Brain microvascular endothelial cell (primary cell): ENCODE results near the gene POC1A.
A peak's percentile ranks its signal among the peaks of the same experiment; 100 is the strongest.

Experiments used
- DNase-seq: peaks from one replicate; pipeline ENCODE4 v3.0.0-alpha.2; 2020
- H3K27ac ChIP-seq: fragments of 250-450 bp; sonication (Bioruptor Pico); 2 replicates; pipeline ENCODE4 v1.5.1; 2020; ENCODE audit warnings: mild to moderate bottlenecking, moderate library complexity
- H3K27me3 ChIP-seq: fragments of 250-450 bp; sonication (Bioruptor Pico); replicated peaks from 2 replicates; pipeline ENCODE4 v1.5.1; 2020; ENCODE audit warnings: mild to moderate bottlenecking
- H3K36me3 ChIP-seq: fragments of 250-450 bp; sonication (Bioruptor Pico); replicated peaks from 2 replicates; pipeline ENCODE4 v1.5.1; 2020; ENCODE audit warnings: mild to moderate bottlenecking
- H3K4me3 ChIP-seq: 2 replicates; pipeline ENCODE4 v1.5.1; 2011; ENCODE audit warnings: low read depth, mild to moderate bottlenecking, control low read depth, low read length, moderate library complexity
- CTCF ChIP-seq: IDR thresholded peaks from 2 replicates; pipeline ENCODE4 v1.5.1; 2011; ENCODE audit warnings: low read depth, mild to moderate bottlenecking, moderate library complexity, low read length, control low read depth, inconsistent platforms; ENCODE audit errors: missing control alignments
- in situ Hi-C: cut with HindIII; loops from 2 replicates; pipeline ENCODE4 v1.10.0; 2017; ENCODE audit warnings: low sequenced_read_pairs, low pct_ligation_motif_present

Gene POC1A

GRCh38 chr3:52068730-52069129 lies 85.5 kb downstream of the POC1A start:
- H3K27me3 ChIP-seq = no peaks in the 10 kb centered on the region
- in situ Hi-C loops = no loop called here
- no peak overlapping the region for H3K27ac ChIP-seq
- no peak for DNase-seq
- no peaks in the 10 kb centered on the region for H3K36me3 ChIP-seq
- TF ChIP-seq CTCF = no peak
- H3K4me3 ChIP-seq = no peak overlapping the region

GRCh38 chr3:52068055-52068571 lies 86.1 kb downstream of the POC1A start:
- no peaks in the 10 kb centered on the region for H3K27me3 ChIP-seq
- TF ChIP-seq CTCF = peak; percentile 13
- no peaks in the 10 kb centered on the region for H3K36me3 ChIP-seq
- H3K4me3 ChIP-seq = no peak overlapping the region
- in situ Hi-C loops = no loop called here
- no peak overlapping the region for H3K27ac ChIP-seq
- DNase-seq = no peak

DNA sequence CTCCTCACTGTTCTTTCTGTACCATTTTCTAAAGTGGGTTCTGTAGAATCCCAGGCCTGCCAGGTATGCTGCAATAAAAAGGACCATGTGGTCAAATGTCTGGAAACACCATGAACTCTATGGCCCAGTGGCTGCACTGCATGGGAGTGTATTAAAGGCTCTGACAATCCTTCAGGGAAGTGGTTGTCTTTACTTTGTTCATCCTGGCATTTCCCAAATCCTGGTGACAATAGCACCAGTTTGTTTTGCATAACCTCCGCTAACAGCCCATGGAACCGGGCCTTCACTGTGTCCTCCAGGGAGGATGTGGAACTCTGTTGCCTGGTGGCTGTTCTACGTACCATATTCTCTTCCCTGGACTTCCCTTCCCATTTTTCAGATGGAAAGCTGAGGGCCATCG lies 86.7 kb downstream of the POC1A start:
- no peak for DNase-seq
- in situ Hi-C loops = no loop called here
- no peaks in the 10 kb centered on the region for H3K27me3 ChIP-seq
- H3K36me3 ChIP-seq = no peaks in the 10 kb centered on the region
- no peak for TF ChIP-seq CTCF
- H3K4me3 ChIP-seq = no peak overlapping the region
- H3K27ac ChIP-seq = no peak overlapping the region

GRCh38 chr3:52067046-52067445 lies 87.2 kb downstream of the POC1A start:
- in situ Hi-C loops = no loop called here
- no peak for TF ChIP-seq CTCF
- Histone ChIP-seq H3K27me3 (no peaks in the 10 kb centered on the region), H3K4me3 (no peak overlapping the region), H3K36me3 (no peaks in the 10 kb centered on the region), H3K27ac (no peak overlapping the region)
- no peak for DNase-seq

DNA sequence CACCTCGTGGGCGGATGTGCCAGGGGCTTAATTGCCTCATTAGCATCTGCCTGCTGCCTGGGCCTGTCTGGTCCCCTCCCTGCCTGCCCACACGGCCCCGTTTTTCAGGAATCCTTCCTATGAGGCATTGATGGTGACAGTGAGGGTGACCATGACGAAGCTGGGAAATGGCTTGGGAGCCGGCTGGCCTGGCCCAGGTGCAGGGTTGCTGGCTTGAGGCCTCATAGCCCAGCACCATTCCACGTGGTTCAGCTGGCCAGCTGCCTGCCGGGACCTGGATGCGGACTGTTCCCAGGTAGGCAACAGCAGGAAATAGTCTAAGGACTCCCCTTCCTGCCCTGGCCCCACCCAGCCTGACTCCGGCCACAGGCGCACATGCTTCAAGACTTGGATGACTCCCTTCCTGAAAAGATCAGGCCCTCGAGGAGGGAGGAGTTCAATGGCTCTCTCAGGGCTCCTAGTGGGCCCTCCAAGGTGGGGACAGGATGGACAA lies 88.9 kb downstream of the POC1A start:
- no peaks in the 10 kb centered on the region for H3K36me3 ChIP-seq
- H3K4me3 ChIP-seq = no peak overlapping the region
- no peaks in the 10 kb centered on the region for H3K27me3 ChIP-seq
- TF ChIP-seq CTCF = no peak
- DNase-seq = no peak
- H3K27ac ChIP-seq = no peak overlapping the region
- in situ Hi-C loops = no loop called here

DNA sequence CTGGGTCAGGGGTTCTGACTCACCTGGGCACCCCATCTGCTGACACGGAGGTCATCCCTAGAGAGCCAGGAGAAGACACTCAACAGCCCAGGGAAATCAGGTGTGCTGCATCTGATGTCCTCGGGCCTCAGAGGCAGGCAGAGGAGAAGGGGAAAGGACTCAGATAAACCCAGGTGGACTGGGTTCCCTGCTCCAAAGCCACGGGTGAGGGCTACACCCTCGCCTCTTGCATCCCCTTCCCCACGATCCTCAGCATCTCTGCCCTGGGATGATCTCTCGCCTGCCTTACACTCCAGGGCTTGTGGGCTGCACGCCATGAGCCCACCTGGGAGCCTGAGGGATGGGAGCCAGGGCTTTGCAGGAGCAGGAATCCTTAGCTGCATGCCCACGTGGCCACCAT lies 89.7 kb downstream of the POC1A start:
- TF ChIP-seq CTCF = no peak
- no peak for DNase-seq
- in situ Hi-C loops = no loop called here
- no peaks in the 10 kb centered on the region for H3K36me3 ChIP-seq
- no peak overlapping the region for H3K4me3 ChIP-seq
- no peaks in the 10 kb centered on the region for H3K27me3 ChIP-seq
- H3K27ac ChIP-seq = no peak overlapping the region
